Stimulated activated CD8-positive, alpha-beta memory T cell treated with anti-CD3 and anti-CD28 coated beads, Interleukin-15, amount 100 ng/mL, for 1 hour (primary cell): ENCODE results near the gene LSM2.

Experiments used
- DNase-seq: peaks from one replicate; pipeline ENCODE4 v3.0.0-alpha.2; 2020; ENCODE audit warnings: low read depth

The LSM2 gene

GRCh38 chr6:31776989-31777666 lies 29.6 kb downstream of the LSM2 start, which contains the start of gene VWA7:
VWA7 (minus strand) TSS chr6:31777328; CDS start chr6:31776779, 549 bp downstream.
- DNase-seq = peak; percentile 36

- DNase-seq = no peak
These were observed 30.2 kb downstream of the LSM2 start for GRCh38 chr6:31776485-31776988.

- DNase-seq = no peak
These were observed 30.9 kb downstream of the LSM2 start for GRCh38 chr6:31775633-31776484.

GRCh38 chr6:31775184-31775583 lies 31.6 kb downstream of the LSM2 start:
- DNase-seq = no peak

DNA sequence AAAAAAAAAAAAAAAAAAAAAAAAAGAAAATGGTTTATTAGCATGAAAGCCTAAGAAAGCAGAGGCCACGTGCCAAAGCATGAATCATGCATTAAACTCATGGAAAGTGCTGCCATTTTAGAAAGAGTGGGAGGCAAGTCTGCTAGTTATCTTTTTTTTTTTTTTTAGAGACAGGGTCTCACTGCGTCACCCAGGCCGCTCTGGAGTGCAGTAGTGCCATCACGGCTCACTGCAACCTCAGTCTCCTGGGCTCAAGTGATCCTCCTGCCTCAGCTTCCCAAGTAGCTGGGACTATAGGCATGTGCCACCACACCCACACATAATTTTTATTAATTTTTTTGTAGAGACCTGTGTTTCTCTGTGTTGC lies 34.8 kb downstream of the LSM2 start:
- no peak for DNase-seq

- DNase-seq = no peak
These were observed 35.9 kb downstream of the LSM2 start for GRCh38 chr6:31770860-31771259.

- DNase-seq = peak; percentile 69
These were observed 36.9 kb downstream of the LSM2 start for GRCh38 chr6:31769684-31770371.

DNA sequence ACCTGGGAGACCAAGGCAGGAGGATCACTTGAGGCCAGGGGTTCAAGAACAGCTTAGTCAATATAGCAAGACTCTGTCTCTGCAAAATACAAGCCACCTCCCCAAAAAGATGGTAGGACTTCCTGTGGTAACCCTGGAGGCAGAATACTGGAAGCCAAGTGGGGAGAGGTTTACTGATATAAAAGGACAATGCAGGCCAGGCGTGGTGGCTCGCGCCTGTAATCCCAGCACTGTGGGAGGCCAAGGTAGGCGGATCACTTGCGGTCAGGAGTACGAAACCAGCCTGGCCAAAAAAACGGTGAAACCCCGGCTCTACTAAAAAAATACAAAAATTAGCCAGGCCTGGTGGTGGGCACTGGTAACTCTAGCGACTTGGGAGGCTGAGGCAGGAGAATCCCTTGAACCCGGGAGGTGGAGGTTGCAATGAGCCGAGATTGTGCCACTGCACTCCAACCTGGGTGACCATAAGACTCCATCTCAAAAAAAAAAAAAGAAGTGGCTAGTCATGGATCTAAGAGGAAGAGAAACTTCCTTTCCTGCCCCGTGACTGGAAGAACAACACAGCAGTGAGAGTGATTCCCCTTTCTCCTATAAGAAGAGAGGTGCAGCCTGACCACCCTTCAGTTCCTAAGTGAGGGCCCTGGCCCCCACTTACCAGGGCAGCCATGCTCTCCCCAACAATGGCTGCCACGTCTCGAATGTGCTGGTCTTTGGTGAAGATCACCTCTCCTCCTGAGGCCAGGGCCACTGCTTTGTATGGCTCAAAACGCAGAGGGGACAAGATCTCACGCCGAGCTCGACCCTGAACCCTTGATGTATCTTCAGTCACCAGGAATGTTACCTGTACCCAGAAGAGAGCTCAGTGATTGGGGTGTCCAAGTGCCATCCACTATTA lies 38.2 kb downstream of the LSM2 start:
- no peak for DNase-seq

DNA sequence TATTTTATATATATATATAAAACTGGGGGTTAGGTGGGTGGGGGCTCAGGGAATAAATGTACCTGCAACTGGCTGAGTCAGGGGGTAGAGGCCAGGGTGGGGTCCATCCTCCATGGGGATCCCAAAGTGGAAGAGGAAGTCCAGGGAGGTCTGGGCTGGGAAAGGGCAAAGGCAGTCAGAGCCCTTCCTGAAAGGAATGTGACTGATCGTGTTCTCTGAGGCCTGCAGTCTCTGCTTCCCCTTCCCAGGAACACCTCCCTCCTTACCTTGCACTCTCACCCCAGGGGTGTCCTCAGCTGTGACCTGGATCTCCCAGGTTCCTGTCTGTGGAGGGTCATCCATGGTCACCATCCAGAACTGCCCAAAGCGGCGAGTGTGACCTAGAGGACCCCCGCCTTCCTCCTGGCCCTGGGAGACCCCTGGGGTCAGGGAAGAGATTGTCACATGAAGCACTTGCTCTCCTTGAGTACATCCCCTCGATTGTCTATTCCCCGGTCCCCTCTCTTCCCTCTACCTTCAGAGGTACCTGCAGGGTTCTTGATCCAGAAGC lies 39.6 kb downstream of the LSM2 start:
- no peak for DNase-seq

- DNase-seq = no peak
These were observed 40.6 kb downstream of the LSM2 start for GRCh38 chr6:31765910-31766794.

- no peak for DNase-seq
These were observed 41.2 kb downstream of the LSM2 start for GRCh38 chr6:31765559-31765909.

DNA sequence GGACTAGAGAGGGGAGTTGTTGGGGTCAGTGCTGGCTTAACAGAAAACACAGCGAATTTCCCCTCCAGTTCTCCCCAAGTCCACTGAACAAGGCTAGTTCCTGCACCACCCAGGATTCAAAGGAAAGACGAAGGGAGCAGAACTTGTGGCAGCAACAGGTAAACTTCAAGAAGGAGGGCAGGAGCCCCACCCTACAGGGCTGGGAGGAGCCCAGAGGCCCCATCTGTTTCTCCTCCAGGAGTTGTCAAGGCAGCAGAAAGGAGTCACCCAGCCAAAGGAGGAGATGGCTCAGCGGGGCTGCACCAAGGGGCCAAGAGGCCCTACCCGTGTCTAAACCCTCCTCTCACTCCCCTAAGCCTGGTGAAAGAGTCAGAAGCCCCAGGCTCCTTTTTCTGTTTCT lies 42.6 kb downstream of the LSM2 start:
- no peak for DNase-seq

DNA sequence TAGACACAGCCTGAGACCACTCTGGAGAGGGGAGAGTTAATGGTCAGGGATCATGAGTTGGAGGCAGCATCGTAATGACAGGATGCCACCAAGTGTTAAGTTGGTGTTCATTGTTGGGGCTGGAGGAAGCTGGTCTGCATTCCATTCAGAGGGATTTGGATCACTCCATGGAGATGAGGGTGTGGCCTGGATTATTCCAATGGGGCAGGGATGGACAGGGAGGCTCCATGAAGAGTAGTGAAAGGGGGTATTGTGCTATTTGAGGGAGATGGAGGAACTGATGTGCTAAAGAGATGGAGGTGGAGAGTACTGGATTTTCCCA lies 43.2 kb downstream of the LSM2 start:
- no peak for DNase-seq

DNA sequence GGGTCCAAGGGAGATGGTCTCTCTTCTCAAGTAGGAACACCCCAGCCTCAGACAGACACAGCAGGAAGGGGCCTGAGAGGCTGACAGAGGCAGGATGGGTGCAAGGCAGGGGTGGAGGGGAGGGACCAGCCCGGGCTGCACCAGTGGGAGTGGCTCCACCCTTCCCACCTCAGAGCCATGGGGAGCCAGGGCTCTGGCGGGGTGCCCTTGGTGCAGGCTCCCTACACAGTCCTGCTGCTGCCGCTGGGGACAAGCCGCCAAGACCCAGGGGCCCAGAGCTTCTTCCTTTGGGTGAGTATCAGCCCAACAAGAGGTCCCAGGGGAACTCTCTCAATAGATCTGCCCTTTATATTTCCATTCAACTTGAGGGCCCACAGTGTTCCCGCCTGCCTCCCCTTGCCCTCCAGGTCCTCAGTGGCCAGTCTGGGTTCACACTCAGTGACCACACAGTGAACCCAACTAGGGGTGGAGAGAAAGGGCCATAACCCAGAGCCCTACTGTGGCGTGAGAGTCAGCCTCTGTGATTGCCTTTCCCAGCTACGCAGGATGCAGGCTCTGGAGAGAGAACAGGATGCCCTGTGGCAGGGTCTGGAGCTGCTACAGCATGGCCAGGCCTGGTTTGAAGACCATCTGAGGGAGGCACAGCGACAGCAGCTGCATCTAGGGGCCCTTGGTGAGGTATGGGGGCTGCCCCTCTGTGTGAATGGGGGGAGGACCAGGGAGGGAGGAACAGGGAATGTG lies 43.7 kb downstream of the LSM2 start:
- no peak for DNase-seq

DNA sequence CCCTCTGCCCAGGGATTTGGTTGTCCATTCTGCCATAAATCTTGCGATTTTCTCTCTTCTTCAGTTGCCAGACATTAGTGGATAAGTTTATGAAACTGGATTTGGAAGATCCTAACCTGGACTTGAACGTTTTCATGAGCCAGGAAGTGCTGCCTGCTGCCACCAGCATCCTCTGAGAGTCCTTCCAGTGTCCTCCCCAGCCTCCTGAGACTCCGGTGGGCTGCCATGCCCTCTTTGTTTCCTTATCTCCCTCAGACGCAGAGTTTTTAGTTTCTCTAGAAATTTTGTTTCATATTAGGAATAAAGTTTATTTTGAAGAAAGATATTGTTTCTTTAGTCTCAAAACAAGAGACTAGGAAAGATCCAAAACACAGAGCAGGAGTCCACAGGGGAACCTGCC lies 44.4 kb downstream of the LSM2 start, which contains the start of gene SAPCD1:
Gene SAPCD1, plus strand, starts transcription at position 301 of the 400 bp plus-strand sequence. CDS start 399 bp downstream, outside the sequence.
- no peak for DNase-seq

GRCh38 chr6:31761343-31761742 lies 45.4 kb downstream of the LSM2 start:
- no peak for DNase-seq

DNA sequence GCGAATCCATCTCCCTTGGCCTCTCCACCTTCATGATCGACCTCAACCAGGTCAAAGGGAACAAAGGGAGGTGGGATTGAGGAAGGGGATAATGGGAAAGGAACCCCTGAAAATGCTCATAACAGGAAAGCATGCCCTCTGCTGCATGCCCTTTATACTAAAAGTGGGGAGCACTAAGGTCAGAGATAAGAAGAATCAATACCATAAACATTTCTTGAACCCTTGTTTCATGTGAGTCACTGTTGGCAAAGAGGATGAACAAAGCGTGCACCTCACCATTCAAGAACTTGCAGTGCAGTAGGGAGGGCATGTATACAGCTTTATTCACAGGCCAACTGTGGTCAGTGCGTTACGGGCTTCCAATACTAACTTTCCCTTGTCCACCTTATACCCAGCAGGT lies 46.0 kb downstream of the LSM2 start:
- no peak for DNase-seq

DNA sequence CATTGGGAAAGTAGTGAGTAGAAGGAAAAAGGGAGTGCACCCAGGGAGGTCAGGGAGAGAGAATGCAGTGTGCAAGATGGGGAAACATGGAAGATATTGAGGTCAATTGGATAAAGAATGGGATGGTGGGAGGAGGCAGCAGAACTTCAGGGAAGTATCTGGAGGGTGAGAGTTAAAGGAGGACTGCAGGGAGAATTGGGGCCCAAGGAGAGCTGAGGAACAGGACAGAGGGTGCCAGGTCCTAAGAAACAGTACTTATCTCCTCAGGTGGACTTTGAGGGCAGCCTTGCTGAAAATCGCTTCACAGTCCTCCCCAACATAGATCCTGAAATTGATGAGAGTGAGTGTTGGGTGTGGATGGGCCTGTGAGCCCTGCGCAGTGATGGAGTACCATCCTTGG lies 48.5 kb downstream of the LSM2 start:
- no peak for DNase-seq

DNA sequence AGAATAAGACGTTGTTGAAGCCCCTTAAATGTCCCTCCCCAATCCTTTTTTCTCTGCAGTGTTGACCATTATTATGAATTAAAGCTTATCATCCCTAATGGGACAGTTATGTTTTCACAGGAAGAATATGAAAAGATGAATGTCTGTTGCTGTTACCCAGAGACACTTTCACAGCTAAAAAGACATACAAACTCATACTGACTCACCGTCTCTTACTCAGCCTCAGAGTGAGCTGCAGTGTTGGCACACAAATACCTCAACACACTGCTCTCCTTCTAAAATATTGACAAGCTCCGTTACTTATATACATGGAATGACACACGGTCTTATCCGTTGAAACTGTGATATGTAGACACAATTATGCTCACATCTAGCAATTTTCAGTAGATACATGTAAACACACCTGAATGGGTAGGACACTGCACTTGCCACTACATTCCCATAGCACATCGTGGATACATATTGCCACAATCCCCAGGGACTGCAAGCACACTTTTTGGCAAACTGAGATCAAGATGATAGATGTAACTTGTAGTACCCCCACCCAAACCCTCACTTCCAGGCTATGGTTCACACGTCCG lies 53.9 kb downstream of the LSM2 start:
- DNase-seq = no peak
